AG09309 (cell line): Measurements from ENCODE around the gene CHMP4B.
"Not testable (repeated sequence)": the region's sequence is repeated elsewhere in the genome, so short reads cannot be mapped to it uniquely, and the experiment has no call there.

ENCODE experiments used
- DNase-seq: peaks from one replicate; pipeline ENCODE4 v3.0.0-alpha.2; 2010; ENCODE audit warnings: low read depth
- H3K4me3 ChIP-seq: 2 replicates; pipeline ENCODE4 v1.5.1; 2011; ENCODE audit warnings: mild to moderate bottlenecking, low read depth, low read length, moderate library complexity; ENCODE audit not compliant: control insufficient read depth
- TF ChIP-seq, protein P1 (sequence below): IDR thresholded peaks from 2 replicates; pipeline ENCODE4 v1.5.1; 2011; ENCODE audit warnings: mild to moderate bottlenecking, low read depth, low read length, inconsistent platforms; ENCODE audit not compliant: insufficient read depth, control insufficient read depth; ENCODE audit errors: missing control alignments

CHMP4B gene

DNA sequence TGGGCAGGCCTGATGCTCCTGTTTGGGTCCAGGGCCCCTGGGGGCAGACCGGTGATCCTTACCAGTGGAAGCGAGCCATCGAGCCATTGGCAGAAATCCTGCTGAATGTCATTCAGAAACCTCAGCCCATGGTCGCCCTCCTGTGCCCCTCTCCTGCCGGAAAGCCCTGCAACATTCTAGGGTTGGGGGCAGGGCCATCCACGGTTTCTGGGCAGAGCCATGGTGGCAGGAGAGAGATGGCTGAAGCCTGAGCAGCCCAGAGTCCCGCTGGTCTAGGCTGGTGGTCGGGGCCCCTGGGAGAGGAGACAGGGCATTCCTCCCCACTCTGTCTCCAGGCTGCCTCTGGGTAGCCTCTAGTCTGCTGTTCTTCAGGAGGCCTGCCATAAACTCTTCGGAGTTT, 19.6 kb upstream of the CHMP4B start:
- TF ChIP-seq, protein P1, sequence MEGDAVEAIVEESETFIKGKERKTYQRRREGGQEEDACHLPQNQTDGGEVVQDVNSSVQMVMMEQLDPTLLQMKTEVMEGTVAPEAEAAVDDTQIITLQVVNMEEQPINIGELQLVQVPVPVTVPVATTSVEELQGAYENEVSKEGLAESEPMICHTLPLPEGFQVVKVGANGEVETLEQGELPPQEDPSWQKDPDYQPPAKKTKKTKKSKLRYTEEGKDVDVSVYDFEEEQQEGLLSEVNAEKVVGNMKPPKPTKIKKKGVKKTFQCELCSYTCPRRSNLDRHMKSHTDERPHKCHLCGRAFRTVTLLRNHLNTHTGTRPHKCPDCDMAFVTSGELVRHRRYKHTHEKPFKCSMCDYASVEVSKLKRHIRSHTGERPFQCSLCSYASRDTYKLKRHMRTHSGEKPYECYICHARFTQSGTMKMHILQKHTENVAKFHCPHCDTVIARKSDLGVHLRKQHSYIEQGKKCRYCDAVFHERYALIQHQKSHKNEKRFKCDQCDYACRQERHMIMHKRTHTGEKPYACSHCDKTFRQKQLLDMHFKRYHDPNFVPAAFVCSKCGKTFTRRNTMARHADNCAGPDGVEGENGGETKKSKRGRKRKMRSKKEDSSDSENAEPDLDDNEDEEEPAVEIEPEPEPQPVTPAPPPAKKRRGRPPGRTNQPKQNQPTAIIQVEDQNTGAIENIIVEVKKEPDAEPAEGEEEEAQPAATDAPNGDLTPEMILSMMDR = no peak
- no peak for DNase-seq
- H3K4me3 ChIP-seq = no peak overlapping the region

DNA sequence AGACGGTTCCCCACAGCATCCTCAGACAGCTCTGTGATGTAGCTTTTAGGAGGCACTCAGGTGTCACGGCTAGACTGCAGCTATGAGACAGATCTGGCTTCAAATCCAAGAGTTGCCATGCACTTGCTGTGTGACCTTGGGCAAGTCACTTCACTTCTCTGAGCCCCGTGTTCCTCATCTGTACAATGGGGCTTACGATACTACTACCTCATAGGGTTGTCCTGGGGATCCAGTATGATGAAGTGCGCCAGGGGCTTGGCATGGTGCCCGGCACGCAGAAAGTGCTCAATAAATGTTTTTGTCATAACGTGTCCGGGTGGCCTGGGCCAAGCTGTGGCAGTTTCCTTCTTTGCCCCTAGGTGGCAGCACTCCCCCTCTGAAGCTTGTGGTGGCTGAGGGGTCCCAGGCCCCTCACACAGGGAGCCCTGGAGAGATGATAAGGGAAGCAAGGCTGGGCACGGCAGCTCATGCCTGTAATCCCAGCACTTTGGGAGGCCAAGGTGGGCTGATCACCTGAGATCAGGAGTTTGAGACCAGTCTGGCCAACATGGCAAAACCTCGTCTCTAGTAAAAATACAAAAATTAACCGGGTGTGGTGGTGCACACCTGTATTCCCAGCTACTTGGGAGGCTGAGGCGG, 19.1 kb upstream of the CHMP4B start:
- DNase-seq = no peak
- TF ChIP-seq, protein P1 = peak; percentile 82
- no peak overlapping the region for H3K4me3 ChIP-seq

DNA sequence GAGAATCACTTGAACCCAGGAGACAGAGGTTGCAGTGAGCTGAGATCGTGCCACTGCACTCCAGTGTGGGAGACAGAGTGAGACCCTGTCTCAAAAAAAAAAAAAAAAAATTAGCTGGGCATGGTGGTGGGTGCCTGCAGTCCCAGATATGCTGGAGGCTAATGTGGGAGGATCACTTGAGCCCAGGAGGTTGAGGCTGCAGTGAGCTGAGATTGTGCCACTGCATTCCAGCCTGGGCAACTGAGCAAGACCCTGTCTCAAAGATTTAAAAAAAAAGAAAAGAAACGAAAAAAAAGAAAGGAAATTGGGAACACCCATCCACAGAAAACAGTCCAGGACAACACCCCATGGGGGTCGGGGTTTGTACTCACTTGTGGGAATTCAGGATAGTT, 18.6 kb upstream of the CHMP4B start:
- DNase-seq, H3K4me3 ChIP-seq: not testable (repeated sequence)

DNA sequence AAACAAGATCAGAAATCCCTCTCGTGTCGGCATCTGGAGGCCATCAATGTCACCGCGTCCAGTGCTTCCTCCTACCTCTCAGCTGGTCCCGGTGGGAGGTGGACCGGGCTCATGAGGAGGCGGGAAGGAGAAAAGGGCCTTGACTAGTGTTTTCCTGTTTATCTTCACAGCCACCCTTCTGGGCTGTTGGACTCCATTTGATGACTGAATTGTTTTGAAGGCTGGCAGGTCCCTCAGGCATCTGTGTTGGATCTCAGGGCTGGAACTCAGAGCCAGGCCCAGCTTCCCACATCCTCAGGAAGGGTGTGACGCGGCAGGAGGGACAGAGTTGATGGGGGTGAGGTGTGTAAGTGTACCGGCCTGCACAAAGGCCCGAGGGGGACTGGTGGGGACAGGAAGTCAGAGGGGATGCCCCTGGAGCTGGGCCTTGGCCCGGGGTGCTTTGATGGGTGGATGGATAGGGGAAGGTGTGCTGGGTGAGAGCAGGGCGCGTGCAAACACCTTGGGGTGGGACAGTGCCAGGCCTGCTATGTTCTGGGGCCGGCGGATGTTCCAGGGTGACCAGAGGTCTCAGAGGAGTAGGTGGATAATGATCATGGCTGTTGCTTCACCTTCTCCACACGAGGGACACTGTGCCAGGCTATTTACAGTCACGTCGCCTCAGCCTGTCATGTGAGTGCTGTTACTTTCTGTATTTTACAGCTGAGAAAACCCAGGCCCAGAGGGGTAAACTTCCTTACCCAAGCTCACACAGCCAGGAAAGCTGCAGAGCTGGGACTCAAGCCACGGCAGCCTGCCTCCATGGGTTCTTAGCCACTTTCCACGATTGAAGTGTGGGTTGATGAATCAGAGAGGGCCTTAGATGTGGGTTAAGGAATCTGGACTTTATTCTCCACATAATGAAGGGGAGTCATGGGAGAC, 17.9 kb upstream of the CHMP4B start:
- DNase-seq = peak; percentile 18

DNA sequence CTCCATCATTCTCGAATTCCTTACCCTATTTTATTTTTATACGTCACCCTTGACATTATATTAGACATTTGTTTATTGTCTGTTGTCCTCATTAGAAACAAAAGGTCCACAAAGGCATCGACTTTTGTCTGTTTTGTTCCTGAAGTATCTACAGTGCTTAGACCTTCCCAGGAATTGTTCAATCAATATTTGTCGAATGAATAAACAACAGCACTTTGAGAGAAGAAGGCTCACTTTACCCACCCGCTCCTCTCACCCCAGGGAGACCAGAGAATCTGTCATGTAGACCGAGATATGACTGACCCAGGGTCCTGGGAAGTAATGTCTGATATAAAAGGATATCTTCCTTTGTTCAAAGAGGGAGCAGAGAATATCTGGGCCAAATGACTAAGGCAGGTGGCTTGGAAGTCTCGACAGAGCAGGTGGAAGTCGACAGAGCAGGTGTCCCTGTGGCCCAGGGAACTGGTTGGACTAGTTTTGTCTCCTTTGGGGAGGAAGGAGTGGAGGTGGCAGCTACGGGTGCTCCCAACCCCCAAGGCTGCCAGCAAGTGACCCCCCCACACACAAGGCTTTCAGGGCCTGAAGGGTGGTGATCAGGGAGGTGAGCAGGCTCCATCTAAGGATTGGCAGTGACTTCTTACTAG, 14.8 kb upstream of the CHMP4B start:
- H3K4me3 ChIP-seq = no peak overlapping the region
- TF ChIP-seq, protein P1 = no peak
- no peak for DNase-seq

More for the DNA sequence above, 17.9 kb upstream of the CHMP4B start:
- TF ChIP-seq, protein P1 = no peak
- no peak overlapping the region for H3K4me3 ChIP-seq

DNA sequence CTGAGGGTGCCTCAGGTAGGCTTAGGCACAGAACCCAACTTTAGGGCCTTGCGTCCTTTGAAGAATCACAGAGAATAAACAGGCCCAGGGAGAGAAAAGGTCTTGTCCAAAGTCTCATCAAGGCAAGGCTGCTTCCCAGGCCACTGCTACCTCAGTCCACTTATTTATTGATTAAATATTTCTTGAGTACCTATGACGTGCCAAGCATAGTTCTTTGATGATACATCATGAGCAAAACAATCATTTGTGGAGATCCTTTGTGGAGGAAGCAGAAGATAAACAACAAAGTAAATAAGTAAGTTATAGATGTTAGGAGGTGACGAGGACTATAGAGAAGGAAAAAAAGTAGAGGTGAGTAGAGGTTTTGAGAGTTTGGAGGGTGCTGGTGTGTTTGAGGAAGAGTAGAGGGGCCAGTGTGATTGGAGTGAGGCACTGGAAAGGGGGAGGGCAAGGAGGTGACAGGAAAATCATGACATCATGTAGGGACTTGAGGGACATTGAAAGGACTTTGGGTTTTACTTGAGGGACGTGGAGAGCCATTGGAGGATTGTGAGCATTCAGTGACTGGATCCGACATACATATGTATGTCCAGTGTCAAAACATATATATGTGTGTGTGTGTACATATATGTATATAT, 14.1 kb upstream of the CHMP4B start:
- H3K4me3 ChIP-seq = no peak overlapping the region
- no peak for DNase-seq
- TF ChIP-seq, protein P1 = no peak
